IMR-90 (cell line): Measurements from ENCODE around the gene ARPP21. TPM values are rescaled to one million over a fixed set of nuclear protein-coding genes. Genes with fewer than 3 reads are reported as not detected.

Experiments
- ATAC-seq: fragments of 200-7000 bp; cut with Tn5 transposase; 2 replicates; pipeline ENCODE4 v1.9.1; 2020; ENCODE audit warnings: low read depth, mild to moderate bottlenecking, moderate library complexity
- BruUV-seq: library from RNA; stranded (reverse); fragments of 400-500 nt; replicated peaks from 2 replicates; lab custom pipeline; 2021; lab: Mats Ljungman, UMichigan
- CTCF ChIA-PET: fragments of 300-600 bp; formaldehyde crosslinking; extraction: SDS; loops from one replicate; lab custom pipeline; 2021; ENCODE audit warnings: antibody characterized with exemption; lab: Yijun Ruan, JAX
- POLR2A ChIA-PET: fragments of 300-600 bp; sonication (Branson Sonifier 250); formaldehyde crosslinking; loops from one replicate; lab custom pipeline; 2022; ENCODE audit warnings: antibody characterized with exemption; ENCODE audit not compliant: unreplicated experiment; lab: Charles Lee
- DNase-seq: peaks from one replicate; pipeline ENCODE4 v3.0.0; 2013
- H2AFZ ChIP-seq: replicated peaks from 2 replicates; pipeline ENCODE3; 2013; ENCODE audit warnings: low read length, mild to moderate bottlenecking; ENCODE audit not compliant: poor library complexity
- H2AK5ac ChIP-seq: 2 replicates; pipeline ENCODE4 v1.6.1; 2013; ENCODE audit warnings: low read depth, low read length, inconsistent platforms
- H2AK9ac ChIP-seq: replicated peaks from 2 replicates; pipeline ENCODE3; 2013; ENCODE audit warnings: mild to moderate bottlenecking, low read depth, low read length, moderate library complexity; ENCODE audit not compliant: poor library complexity
- H2BK120ac ChIP-seq: 2 replicates; pipeline ENCODE4 v1.6.1; 2013; ENCODE audit warnings: low read depth, low read length, inconsistent platforms
- H2BK15ac ChIP-seq: 3 replicates; pipeline ENCODE4 v1.6.1; 2013; ENCODE audit warnings: low read depth, low read length, inconsistent platforms
- H2BK20ac ChIP-seq: 2 replicates; pipeline ENCODE4 v1.6.1; 2013; ENCODE audit warnings: low read depth, mild to moderate bottlenecking, inconsistent platforms, low read length, moderate library complexity
- H2BK5ac ChIP-seq: 2 replicates; pipeline ENCODE4 v1.6.1; 2013; ENCODE audit warnings: mild to moderate bottlenecking, low read depth, low read length, inconsistent platforms; ENCODE audit not compliant: poor library complexity, severe bottlenecking
- H3K14ac ChIP-seq: replicated peaks from 2 replicates; pipeline ENCODE4 v1.6.1; 2013; ENCODE audit warnings: low read depth, low read length, inconsistent platforms
- H3K18ac ChIP-seq: 2 replicates; pipeline ENCODE4 v1.6.1; 2013; ENCODE audit warnings: low read depth, low read length, control low read depth
- H3K23ac ChIP-seq: 2 replicates; pipeline ENCODE4 v1.6.1; 2013; ENCODE audit warnings: low read depth, low read length, inconsistent platforms
- H3K27ac ChIP-seq: 2 replicates; pipeline ENCODE4 v1.5.1; 2013; ENCODE audit warnings: mild to moderate bottlenecking, control low read depth, low read length; ENCODE audit not compliant: insufficient read depth
- H3K27me3 ChIP-seq: 2 replicates; pipeline ENCODE4 v1.6.1; 2013; ENCODE audit warnings: low read length; ENCODE audit not compliant: control insufficient read depth, insufficient read depth
- H3K36me3 ChIP-seq: 2 replicates; pipeline ENCODE4 v1.6.1; 2013; ENCODE audit warnings: low read length, mixed read lengths; ENCODE audit not compliant: control insufficient read depth, insufficient read depth
- H3K4ac ChIP-seq: 2 replicates; pipeline ENCODE4 v1.6.1; 2013; ENCODE audit warnings: low read depth, low read length, inconsistent platforms
- H3K4me1 ChIP-seq: 2 replicates; pipeline ENCODE4 v1.6.1; 2013; ENCODE audit warnings: low read length, mixed read lengths; ENCODE audit not compliant: control insufficient read depth, insufficient read depth
- H3K4me2 ChIP-seq: 2 replicates; pipeline ENCODE4 v1.6.1; 2013; ENCODE audit warnings: low read depth, mild to moderate bottlenecking, control low read depth, low read length, moderate library complexity
- H3K4me3 ChIP-seq: 2 replicates; pipeline ENCODE4 v1.5.1; 2013; ENCODE audit warnings: low read depth, mild to moderate bottlenecking, control low read depth, low read length, moderate library complexity; ENCODE audit not compliant: insufficient read depth
- H3K56ac ChIP-seq: 2 replicates; pipeline ENCODE4 v1.6.1; 2013; ENCODE audit warnings: low read length, inconsistent platforms; ENCODE audit not compliant: insufficient read depth; ENCODE audit errors: extremely low read depth
- H3K79me1 ChIP-seq, 2 experiments: 2 replicates each; pipeline ENCODE4 v1.6.1; 2013; ENCODE audit warnings: low read length in 2 of 2, inconsistent platforms in 1 of 2, low read depth in 1 of 2
- H3K9ac ChIP-seq: 2 replicates; pipeline ENCODE4 v1.6.1; 2013; ENCODE audit warnings: low read depth, low read length, control low read depth
- H3K9me1 ChIP-seq: 2 replicates; pipeline ENCODE4 v1.6.1; 2013; ENCODE audit warnings: low read length, inconsistent platforms; ENCODE audit not compliant: insufficient read depth
- H3K9me3 ChIP-seq: 2 replicates; pipeline ENCODE4 v1.6.1; 2013; ENCODE audit warnings: low read length; ENCODE audit not compliant: control insufficient read depth, insufficient read depth
- H4K20me1 ChIP-seq: 2 replicates; pipeline ENCODE4 v1.6.1; 2013; ENCODE audit warnings: low read length, inconsistent platforms; ENCODE audit not compliant: insufficient read depth
- H4K5ac ChIP-seq: 2 replicates; pipeline ENCODE4 v1.6.1; 2013; ENCODE audit warnings: mild to moderate bottlenecking, low read depth, low read length, control low read depth
- H4K8ac ChIP-seq, 2 experiments: 2 replicates each; pipeline ENCODE4 v1.6.1; 2013; ENCODE audit warnings: low read depth in 2 of 2, low read length in 2 of 2, control low read depth in 1 of 2, inconsistent platforms in 1 of 2
- H4K91ac ChIP-seq: 2 replicates; pipeline ENCODE4 v1.6.1; 2013; ENCODE audit warnings: low read depth, low read length, inconsistent platforms; ENCODE audit not compliant: insufficient read depth
- BHLHE40 ChIP-seq: fragments of 150-350 bp; IDR thresholded peaks from 2 replicates; pipeline ENCODE4 v1.6.1; 2016; ENCODE audit warnings: mild to moderate bottlenecking, low read depth, low read length
- CEBPB ChIP-seq: IDR thresholded peaks from 2 replicates; pipeline ENCODE4 v1.6.1; 2012; ENCODE audit warnings: low read depth, low read length, improper control_type of control experiment
- CHD1 ChIP-seq: IDR thresholded peaks from 2 replicates; pipeline ENCODE4 v1.6.1; 2012; ENCODE audit warnings: low read depth, low read length, improper control_type of control experiment
- CTCF ChIP-seq: conservative IDR thresholded peaks from 2 replicates; pipeline ENCODE4 v1.5.1; 2012; ENCODE audit warnings: mild to moderate bottlenecking, low read depth, low read length, improper control_type of control experiment
- FOS ChIP-seq: fragments of 150-350 bp; IDR thresholded peaks from 2 replicates; pipeline ENCODE4 v1.6.1; 2016; ENCODE audit warnings: low read depth, low read length
- MAFK ChIP-seq: IDR thresholded peaks from 2 replicates; pipeline ENCODE4 v1.6.1; 2012; ENCODE audit warnings: low read depth, low read length, improper control_type of control experiment
- MAZ ChIP-seq: IDR thresholded peaks from 2 replicates; pipeline ENCODE4 v1.6.1; 2012; ENCODE audit warnings: low read depth, mild to moderate bottlenecking, low read length, improper control_type of control experiment, moderate library complexity, borderline replicate concordance
- MXI1 ChIP-seq: IDR thresholded peaks from 2 replicates; pipeline ENCODE4 v1.6.1; 2012; ENCODE audit warnings: low read depth, mild to moderate bottlenecking, low read length, moderate library complexity, borderline replicate concordance
- NFE2L2 ChIP-seq: fragments of 150-350 bp; IDR thresholded peaks from 2 replicates; pipeline ENCODE4 v1.6.1; 2016; ENCODE audit warnings: low read depth, mild to moderate bottlenecking, low read length
- RAD21 ChIP-seq: IDR thresholded peaks from 2 replicates; pipeline ENCODE4 v1.6.1; 2012; ENCODE audit warnings: low read length, improper control_type of control experiment
- RCOR1 ChIP-seq: IDR thresholded peaks from 2 replicates; pipeline ENCODE4 v1.6.1; 2012; ENCODE audit warnings: mild to moderate bottlenecking, low read length, improper control_type of control experiment; ENCODE audit not compliant: insufficient replicate concordance
- RFX5 ChIP-seq: IDR thresholded peaks from 2 replicates; pipeline ENCODE4 v1.8.0; 2012; ENCODE audit warnings: low read depth, mild to moderate bottlenecking, low read length, moderate library complexity
- SMC3 ChIP-seq: fragments of 150-350 bp; IDR thresholded peaks from 2 replicates; pipeline ENCODE4 v1.6.1; 2016; ENCODE audit warnings: low read depth, mild to moderate bottlenecking, antibody characterized with exemption, low read length, moderate library complexity
- WGBS, 2 experiments: methylation state at CpG; one replicate each; pipeline versions ENCODE4 v1.1.5 to v1.1.7; 2013; ENCODE audit warnings: missing lambda C conversion rate in 2 of 2; ENCODE audit not compliant: insufficient read length in 1 of 2; ENCODE audit errors: extremely low coverage in 2 of 2; 5-methylcytosine and 5-hydroxymethylcytosine counted together
- dilution Hi-C: fragments of 300-500 bp; cut with HindIII; formaldehyde crosslinking; loops from one replicate; pipeline ENCODE4 v1.14.3; 2018; ENCODE audit warnings: low sequenced_read_pairs; ENCODE audit not compliant: unreplicated experiment
- in situ Hi-C: fragments of 300-500 bp; cut with MboI; formaldehyde crosslinking; loops from 3 replicates; pipeline ENCODE4 v1.14.3; 2019; ENCODE audit warnings: low sequenced_read_pairs, inconsistent platforms, mixed read lengths
- intact Hi-C: fragments of 100-400 bp; cut with micrococcal nuclease; formaldehyde crosslinking; loops from 2 replicates; pipeline ENCODE4 v1.10.0; 2022
- polyA plus RNA-seq, 3 experiments: library from polyadenylated mRNA; depleted of rRNA; stranded (reverse); fragments of >200 nt; gene quantifications; 2 replicates each; pipeline ENCODE4 v1.2.3, GENCODE V29; 2012; ENCODE audit warnings: low replicate concordance in 1 of 3
- total RNA-seq: library from RNA; depleted of rRNA; stranded (reverse); fragments of >200 nt; gene quantifications from 2 replicates; pipeline ENCODE4 v1.2.3, GENCODE V29; 2012

The ARPP21 gene
- total and polyA plus RNA-seq, 2 of the 4 experiments (the other 2 are of a cell fraction): not detected

GRCh38 chr3:35598804-35599203 is 40.5 kb upstream of the ARPP21 start:
- no TSS peak for BruUV-seq
- H4K5ac ChIP-seq: no peak overlapping the region
- DNase-seq: no peak
- no peak overlapping the region for H2AFZ ChIP-seq
- H3K18ac ChIP-seq: no peak overlapping the region
- H4K8ac ChIP-seq: no peak overlapping the region
- no peaks in the 10 kb centered on the region for H3K9me1 ChIP-seq
- no peak overlapping the region for H2BK20ac ChIP-seq
- peaks cover 4% of the 10 kb centered on the region for H3K9me3 ChIP-seq
- no peaks in the 10 kb centered on the region for H3K27me3 ChIP-seq
- H2BK5ac ChIP-seq: no peak overlapping the region
- no peak overlapping the region for H3K56ac ChIP-seq
- H2BK15ac ChIP-seq: no peak overlapping the region
- in situ Hi-C loops: no loop called here
- dilution Hi-C loops: no loop called here
- H2AK9ac ChIP-seq: no peak overlapping the region
- H3K36me3 ChIP-seq: no peaks in the 10 kb centered on the region
- H4K20me1 ChIP-seq: no peaks in the 10 kb centered on the region
- ChIA-PET POLR2A (no interaction called here), CTCF (no interaction called here)
- no peak overlapping the region for H2BK120ac ChIP-seq
- TF ChIP-seq RFX5: no peak
- no peak for TF ChIP-seq CEBPB
- TF ChIP-seq RCOR1: no peak
- TF ChIP-seq MXI1: no peak
- TF ChIP-seq CHD1: no peak
- no peak for TF ChIP-seq FOS
- TF ChIP-seq CTCF: no peak
- no peak for TF ChIP-seq SMC3
- no peak for TF ChIP-seq MAFK
- no peak for TF ChIP-seq BHLHE40
- TF ChIP-seq RAD21: no peak
- TF ChIP-seq MAZ: no peak
- no peak for TF ChIP-seq NFE2L2
- H3K4ac ChIP-seq: no peak overlapping the region
- no peak overlapping the region for H3K9ac ChIP-seq
- no peaks in the 10 kb centered on the region for H3K4me1 ChIP-seq
- no peak overlapping the region for H3K14ac ChIP-seq
- no peaks in the 10 kb centered on the region for H3K79me1 ChIP-seq
- H3K4me3 ChIP-seq: no peak overlapping the region
- no peak overlapping the region for H3K4me2 ChIP-seq
- intact Hi-C loops: no loop called here
- no peak overlapping the region for H2AK5ac ChIP-seq
- WGBS, 2 experiments: 40% methylated on average over 1 of the region's 1 CpG; no CpG with 5 or more reads in 1 of the 2 experiments
- H4K91ac ChIP-seq: no peak overlapping the region
- H3K23ac ChIP-seq: no peak overlapping the region
- no peak overlapping the region for H3K27ac ChIP-seq
- ATAC-seq: no peak
